KBM-7 (cell line): ENCODE data around the gene FOSL1.
"Not testable (repeated sequence)": the region's sequence is repeated elsewhere in the genome, so short reads cannot be mapped to it uniquely, and the experiment has no call there.

Source experiments
- DNase-seq: peaks from one replicate; pipeline ENCODE4 v3.0.0-alpha.2; 2015
- in situ Hi-C: fragments of 300-500 bp; cut with MboI; formaldehyde crosslinking; loops from 2 replicates; pipeline ENCODE4 v1.14.3; 2020; ENCODE audit warnings: low sequenced_read_pairs, low pct_unique_long_range_greater_than_20kb, mixed read lengths

The FOSL1 gene

GRCh38 chr11:65899356-65900124, 648 bp downstream of the FOSL1 start:
- in situ Hi-C loops = no loop called here
- peak; percentile 74 for DNase-seq

- in situ Hi-C loops = no loop called here
- DNase-seq = no peak
These were observed 1.4 kb downstream of the FOSL1 start for GRCh38 chr11:65898656-65899355.

- in situ Hi-C loops = no loop called here
- DNase-seq = no peak
These were observed 3.1 kb downstream of the FOSL1 start for GRCh38 chr11:65897020-65897471.

- no peak for DNase-seq
- in situ Hi-C loops = no loop called here
These were observed 3.9 kb downstream of the FOSL1 start for GRCh38 chr11:65896034-65896999.

GRCh38 chr11:65895482-65895981, 4.7 kb downstream of the FOSL1 start:
- DNase-seq = no peak
- in situ Hi-C loops = no loop called here

- in situ Hi-C loops = no loop called here
- DNase-seq = peak; percentile 56
These were observed 6.1 kb downstream of the FOSL1 start for GRCh38 chr11:65894034-65894591.

GRCh38 chr11:65892661-65893317, 7.4 kb downstream of the FOSL1 start:
- no peak for DNase-seq
- in situ Hi-C loops = no loop called here

GRCh38 chr11:65892137-65892540, 8.0 kb downstream of the FOSL1 start:
- in situ Hi-C loops, DNase-seq: not testable (repeated sequence)

GRCh38 chr11:65891219-65892136, 8.7 kb downstream of the FOSL1 start:
- DNase-seq = peak; percentile 77
- in situ Hi-C loops = no loop called here

- peak; percentile 97 for DNase-seq
- in situ Hi-C loops = no loop called here
These were observed 9.6 kb downstream of the FOSL1 start, which contains the start of gene CCDC85B for GRCh38 chr11:65890324-65891218. Gene CCDC85B (plus strand): TSS chr11:65890673. CDS start chr11:65890784, 111 bp downstream.

- in situ Hi-C loops = no loop called here
- DNase-seq = peak; percentile 95
These were observed 11.9 kb downstream of the FOSL1 start, which contains the start of gene FIBP for GRCh38 chr11:65888163-65888814. Gene FIBP (minus strand): TSS chr11:65888471. CDS start chr11:65888418, 53 bp downstream.

GRCh38 chr11:65887723-65888162, 12.4 kb downstream of the FOSL1 start:
- no peak for DNase-seq
- in situ Hi-C loops = no loop called here

GRCh38 chr11:65886826-65887722, 13.1 kb downstream of the FOSL1 start:
- in situ Hi-C loops = no loop called here
- DNase-seq = no peak

GRCh38 chr11:65885808-65886536, 14.2 kb downstream of the FOSL1 start:
- in situ Hi-C loops = no loop called here
- DNase-seq = no peak
